Fibroblast of skin of back (primary cell): ENCODE measurements around the gene LLGL2.
"Not testable (repeated sequence)": the region's sequence is repeated elsewhere in the genome, so short reads cannot be mapped to it uniquely, and the experiment has no call there.

Experiments used
- DNase-seq: peaks from one replicate; pipeline ENCODE4 v3.0.0-alpha.2; 2013

The LLGL2 gene

GRCh38 chr17:75507733-75508719, 17.5 kb upstream of the LLGL2 start:
- DNase-seq: no peak

GRCh38 chr17:75508931-75509361, 16.6 kb upstream of the LLGL2 start:
- no peak for DNase-seq

GRCh38 chr17:75509528-75510258, 15.8 kb upstream of the LLGL2 start:
- DNase-seq: no peak

- DNase-seq: no peak
Observed at GRCh38 chr17:75511270-75511609, 14.3 kb upstream of the LLGL2 start.

GRCh38 chr17:75511610-75512575, 13.6 kb upstream of the LLGL2 start:
- no peak for DNase-seq

- DNase-seq: no peak
Observed at GRCh38 chr17:75512926-75513640, 12.4 kb upstream of the LLGL2 start.

GRCh38 chr17:75513641-75514000, 11.9 kb upstream of the LLGL2 start:
- no peak for DNase-seq

- no peak for DNase-seq
Observed at GRCh38 chr17:75514299-75514918, 11.1 kb upstream of the LLGL2 start.

GRCh38 chr17:75514919-75515495, 10.5 kb upstream of the LLGL2 start:
- DNase-seq: no peak

- DNase-seq: peak; percentile 88
Observed at GRCh38 chr17:75515496-75516254, 9.8 kb upstream of the LLGL2 start, which contains the start of gene CASKIN2. Gene CASKIN2 (minus strand): TSS chr17:75515537. CDS start chr17:75513804, 1,733 bp downstream.

- peak; percentile 89 for DNase-seq
Observed at GRCh38 chr17:75516255-75516618, 9.3 kb upstream of the LLGL2 start, which contains the start of gene TSEN54. Gene TSEN54 (plus strand): TSS chr17:75516528. CDS start chr17:75516561, 33 bp downstream.

GRCh38 chr17:75516619-75517296, 8.7 kb upstream of the LLGL2 start:
- peak; percentile 28 for DNase-seq

GRCh38 chr17:75517297-75517865, 8.1 kb upstream of the LLGL2 start:
- no peak for DNase-seq

- DNase-seq: no peak
Observed at GRCh38 chr17:75518201-75518600, 7.3 kb upstream of the LLGL2 start.

- DNase-seq: no peak
Observed at GRCh38 chr17:75518983-75519537, 6.4 kb upstream of the LLGL2 start.

- DNase-seq: not testable (repeated sequence)
Observed at GRCh38 chr17:75520413-75520812, 5.1 kb upstream of the LLGL2 start.

GRCh38 chr17:75521290-75521689, 4.2 kb upstream of the LLGL2 start:
- DNase-seq: no peak

- no peak for DNase-seq
Observed at GRCh38 chr17:75521951-75522727, 3.4 kb upstream of the LLGL2 start.
